Right lung (tissue), 5 donors: ENCODE data around the gene OTUB2. TPM values are rescaled to one million over a fixed set of nuclear protein-coding genes. Genes with fewer than 3 reads are reported as not detected.
A peak's percentile ranks its signal among the peaks of the same experiment; 100 is the strongest.

ENCODE experiments used
- DNase-seq, 2 donors: peaks; one replicate each; pipeline ENCODE4 v3.0.0-alpha.2; 2013
- polyA plus RNA-seq, 5 donors: library from polyadenylated mRNA; unstranded; fragments of 120-200 nt; gene quantifications; one replicate each; pipeline versions ENCODE4 v1.2.1 to v1.2.3, GENCODE V29; 2013; ENCODE audit warnings: inconsistent platforms in 1 of 5, low replicate concordance in 1 of 5; ENCODE audit not compliant: insufficient read length in 5 of 5, insufficient read depth in 1 of 5

The OTUB2 gene
- polyA plus RNA-seq, 5 donors: 3.3 to 4.3 (median 3.6) TPM

DNA sequence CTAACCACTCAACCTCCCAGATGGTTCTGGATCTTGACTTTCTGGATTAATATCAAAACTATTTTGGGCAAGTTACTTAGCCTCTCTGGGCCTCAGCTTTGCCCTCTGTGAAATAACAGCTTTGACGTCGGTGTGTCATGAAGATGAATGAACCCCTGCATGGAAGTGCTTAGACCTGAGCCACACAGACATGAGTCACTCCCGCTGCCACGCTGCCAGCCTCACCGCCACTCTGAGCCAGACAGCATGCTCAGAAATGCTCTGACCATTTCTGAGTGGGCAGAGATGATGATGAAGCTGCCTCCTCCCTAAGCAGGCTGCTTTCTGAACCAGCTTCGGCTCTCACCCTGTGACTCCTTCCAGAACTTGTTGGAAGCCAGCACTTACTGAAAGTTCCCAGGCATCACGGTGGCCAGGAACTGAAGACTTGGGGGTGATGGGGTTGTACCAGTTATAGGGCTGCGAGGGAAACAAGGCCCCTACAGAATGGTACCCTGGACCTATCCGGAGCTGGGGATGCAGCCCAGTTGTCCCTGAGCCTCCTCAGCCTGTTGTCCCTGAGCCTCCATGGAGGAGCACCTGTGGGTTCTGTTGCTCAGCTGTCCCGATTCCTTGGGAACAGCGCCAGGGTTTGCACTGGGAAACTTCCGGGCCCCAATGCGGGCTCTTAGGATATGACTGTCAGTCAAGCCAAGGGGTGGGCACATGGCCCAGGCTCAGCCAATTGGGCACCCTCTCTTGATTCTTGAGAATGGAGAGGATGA, 31.0 kb upstream of the OTUB2 start:
- no peak for DNase-seq

DNA sequence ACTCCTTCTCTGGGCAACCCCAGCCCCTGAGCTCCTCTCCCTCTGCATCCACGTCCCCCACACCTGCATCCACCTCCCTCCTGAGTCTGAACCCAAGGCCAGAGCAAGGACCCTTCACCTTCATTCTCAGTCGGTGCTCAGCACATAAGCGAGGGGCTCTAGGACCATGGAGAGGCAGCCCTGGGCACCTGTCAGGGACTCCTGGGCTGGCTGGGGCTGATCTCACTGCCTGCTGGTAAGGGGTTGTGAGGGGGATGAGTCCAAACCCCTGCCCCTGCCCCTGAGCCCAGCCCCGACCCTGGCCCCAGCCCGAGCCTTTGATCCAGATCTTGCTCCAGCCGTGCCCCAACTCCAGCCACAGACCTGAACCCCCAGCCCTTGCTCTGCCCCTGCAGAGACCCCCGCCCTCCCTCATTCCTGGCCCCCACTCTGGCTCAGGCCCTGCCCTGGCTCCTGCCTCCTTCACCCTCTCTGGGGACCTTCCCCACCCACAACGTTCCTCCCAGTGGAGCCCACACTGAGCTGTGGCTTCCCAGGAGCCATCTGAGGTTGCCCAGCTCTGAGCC, 29.9 kb upstream of the OTUB2 start:
- no peak for DNase-seq

DNA sequence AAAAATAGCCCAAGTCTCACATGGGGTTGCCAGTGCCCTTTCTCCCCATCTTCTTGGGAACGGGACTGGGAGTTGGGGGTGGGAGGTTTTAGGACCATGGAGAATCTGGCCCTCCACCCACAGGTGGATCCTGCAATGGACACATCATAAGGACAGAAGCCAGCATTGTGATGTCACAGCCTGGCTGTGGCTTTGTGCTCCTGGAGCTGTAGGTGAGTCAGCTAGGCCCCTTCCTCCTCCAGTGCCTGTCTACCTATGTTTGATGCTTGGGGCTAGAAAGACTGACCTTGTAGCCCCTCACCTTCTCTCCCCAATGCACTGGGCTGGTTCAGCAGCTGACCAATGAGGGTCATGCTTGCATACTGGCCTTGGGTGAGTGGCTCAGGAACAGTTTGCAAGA, 29.1 kb upstream of the OTUB2 start, which contains the start of gene CCDC197:
Gene CCDC197 (plus strand): TSS at position 220 of the 400 bp plus-strand sequence. CDS start 831 bp downstream, outside the sequence.
- no peak for DNase-seq

DNA sequence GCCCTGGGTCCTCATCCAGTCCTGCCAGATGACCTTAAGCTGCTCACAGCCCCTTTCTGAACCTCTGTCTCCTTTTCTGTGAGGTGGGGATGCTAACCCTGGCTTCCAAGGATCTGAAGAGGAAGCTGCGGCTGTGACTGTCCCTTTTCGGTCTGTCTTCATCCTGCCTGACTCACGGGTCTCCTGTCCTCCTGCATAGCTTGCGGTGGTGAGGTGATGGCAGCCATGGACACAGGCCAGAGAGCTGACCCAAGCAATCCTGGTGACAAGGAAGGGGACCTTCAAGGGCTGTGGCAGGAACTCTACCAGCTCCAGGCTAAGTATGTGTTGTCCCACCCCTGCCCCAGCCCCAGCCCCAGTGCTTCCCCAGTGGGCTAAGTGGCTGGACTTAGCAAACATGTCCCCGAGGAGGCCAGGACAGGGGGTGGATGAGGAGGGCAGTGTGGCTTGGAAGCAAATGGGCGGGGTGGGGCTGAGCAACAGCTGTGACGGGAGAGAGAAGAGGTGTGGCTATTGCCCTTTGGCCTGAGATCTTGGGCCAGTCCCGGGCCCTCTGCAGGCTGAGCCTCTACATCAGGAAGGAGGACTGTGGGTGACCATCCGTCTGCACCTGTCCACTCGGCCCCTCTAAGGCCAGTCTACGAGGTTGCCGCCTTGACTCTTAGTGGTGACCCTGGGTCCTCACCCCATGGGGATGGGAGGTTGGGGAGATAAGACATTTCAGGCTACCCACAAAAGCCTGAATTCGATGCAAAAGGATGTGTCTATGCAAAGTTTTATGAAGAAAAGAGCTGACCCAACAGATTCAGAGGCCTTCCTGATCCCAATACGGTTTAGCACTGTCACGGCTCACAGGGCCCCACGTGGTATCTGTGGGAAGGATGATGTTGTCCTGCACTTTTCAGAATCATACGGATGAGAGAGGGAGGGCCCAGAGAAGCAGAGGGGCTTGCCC, 27.9 kb upstream of the OTUB2 start:
- DNase-seq: no peak

DNA sequence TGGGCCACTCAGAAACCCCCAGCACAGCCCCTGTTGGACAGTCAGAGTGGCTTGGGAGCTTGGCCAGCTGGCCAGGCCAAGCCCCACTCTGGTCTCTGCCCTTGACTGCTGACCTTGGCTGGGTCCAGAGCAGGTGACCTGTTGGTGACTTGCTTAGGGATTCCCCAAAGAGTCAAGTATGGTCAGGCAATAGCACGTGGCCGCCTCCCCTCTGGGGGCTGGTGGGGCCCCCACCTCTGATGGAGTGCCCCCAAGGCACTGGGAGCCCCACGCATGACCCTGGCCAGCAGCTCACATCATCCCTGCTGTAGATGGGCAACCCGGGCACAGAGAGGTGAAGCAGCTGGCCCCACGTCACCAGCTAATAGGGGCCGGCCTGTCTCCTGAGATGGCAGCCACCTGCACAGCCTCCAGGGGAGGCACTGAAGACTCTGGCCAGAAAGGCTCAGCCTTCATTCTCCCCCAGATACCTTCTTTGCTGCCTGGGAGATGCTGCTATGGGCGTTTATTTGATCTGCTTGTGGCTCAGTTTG, 27.2 kb upstream of the OTUB2 start:
- no peak for DNase-seq

DNA sequence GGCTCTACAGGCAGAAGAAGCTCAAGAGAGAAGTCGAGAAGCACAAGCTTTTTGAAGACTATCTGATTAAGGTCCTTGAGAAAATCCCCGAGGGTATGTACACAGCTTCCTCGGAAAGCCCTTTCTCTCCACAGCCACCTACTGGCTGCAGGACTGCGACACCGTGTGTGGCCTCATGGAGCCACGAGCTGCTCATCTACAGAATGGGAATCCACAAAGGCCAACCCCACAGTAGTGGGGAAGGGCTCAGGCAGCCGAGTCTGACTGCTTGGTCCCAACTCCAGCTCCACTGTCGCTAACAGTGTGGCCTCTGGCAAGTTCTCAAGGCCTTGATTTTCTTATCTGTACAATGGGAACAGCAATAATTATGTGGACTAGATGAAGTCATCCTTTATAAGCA, 26.6 kb upstream of the OTUB2 start:
- DNase-seq: no peak

DNA sequence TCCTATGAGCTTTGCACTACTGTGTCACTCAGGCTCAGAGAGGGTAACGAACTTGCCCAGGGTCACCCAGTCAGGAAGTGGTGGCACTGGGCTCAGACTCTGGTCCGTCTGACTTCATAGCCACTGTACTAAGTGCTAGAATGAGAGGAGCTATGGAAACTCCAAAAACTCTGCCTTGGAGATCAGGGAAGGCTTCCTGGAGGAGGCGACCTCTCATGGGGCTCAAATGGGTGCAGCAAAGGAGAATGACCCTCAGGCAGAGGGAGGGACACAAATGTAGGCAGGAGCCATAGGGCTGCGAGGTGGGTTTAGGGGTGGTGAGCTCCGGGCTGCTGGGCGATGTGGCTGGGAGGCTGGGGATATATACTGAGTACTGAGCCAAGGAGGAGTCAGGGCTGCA, 25.9 kb upstream of the OTUB2 start:
- DNase-seq: no peak

DNA sequence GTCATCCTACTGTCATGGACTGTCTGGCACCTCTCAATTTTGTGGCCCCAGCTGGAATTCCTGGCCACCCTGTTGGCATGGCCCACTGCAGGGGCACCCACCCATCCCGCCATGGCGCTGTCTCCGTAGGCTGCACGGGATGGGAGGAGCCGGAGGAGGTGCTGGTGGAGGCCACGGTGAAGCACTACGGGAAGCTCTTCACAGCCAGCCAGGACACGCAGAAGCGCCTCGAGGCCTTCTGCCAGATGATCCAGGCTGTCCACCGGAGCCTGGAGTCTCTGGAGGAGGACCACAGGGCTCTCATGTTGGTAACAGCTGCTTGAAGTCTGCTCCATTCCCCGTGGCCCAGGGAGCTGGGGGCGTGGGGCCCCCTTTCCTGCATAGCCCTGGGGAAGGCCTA, 25.1 kb upstream of the OTUB2 start:
- no peak for DNase-seq

DNA sequence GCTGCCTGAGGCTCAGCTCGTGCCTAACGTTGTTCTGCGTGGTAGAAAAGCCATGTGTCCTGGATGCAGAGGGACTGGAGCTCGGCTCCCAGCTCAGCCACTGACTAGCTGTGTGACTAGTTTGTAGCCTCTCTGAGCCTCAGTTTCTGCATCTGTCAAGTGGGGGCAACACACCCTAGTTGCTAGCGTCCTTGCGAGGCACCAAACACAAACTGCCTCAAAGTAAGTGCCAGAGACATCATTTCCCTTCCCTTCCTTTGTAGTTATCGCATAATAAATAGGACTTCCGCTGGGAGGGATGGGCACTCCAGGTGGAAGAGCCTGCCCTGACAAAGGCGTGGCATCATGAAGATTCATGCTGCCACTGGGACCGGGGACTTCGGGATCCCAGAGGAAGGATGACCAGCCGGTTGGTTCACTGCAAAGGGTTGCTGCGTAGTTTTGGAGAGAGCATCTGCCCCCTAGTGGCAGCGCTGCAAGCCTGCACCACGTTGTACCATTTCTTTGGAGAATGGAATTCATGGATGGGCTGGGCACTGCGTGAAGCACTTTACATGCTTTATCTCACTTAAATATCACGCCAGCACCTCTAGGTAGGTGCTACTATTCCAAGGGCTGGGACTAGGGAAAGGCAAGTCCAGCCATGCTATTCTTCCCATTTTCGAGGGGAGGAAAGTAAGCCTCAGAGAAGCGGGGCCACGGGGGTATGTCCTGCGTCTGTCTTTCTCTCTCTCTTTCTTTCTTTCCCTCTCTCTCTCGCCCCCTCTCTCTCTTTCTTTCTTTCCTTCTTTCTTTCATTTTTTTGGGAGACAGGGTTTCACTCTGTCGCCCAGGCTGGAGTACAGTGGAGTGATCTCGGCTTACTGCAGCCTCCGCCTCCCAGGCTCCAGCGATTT, 24.4 kb upstream of the OTUB2 start:
- DNase-seq: peak; percentile 36 to 49

DNA sequence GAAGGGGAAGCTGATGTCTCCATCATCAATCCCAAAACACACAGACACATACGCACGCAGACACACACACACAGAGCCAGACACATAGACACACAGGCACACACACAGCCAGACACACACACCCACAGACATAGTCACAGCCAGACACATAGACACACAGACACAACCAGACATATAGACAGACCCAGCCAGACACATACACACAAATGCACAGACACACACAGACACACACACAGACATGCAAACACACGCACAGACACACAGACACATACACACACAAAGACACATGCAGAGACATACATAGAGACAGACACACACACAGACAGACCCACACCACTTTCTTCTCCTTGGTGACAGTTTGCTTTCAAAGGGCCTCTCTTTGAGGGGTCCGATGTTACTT, 22.7 kb upstream of the OTUB2 start:
- no peak for DNase-seq

DNA sequence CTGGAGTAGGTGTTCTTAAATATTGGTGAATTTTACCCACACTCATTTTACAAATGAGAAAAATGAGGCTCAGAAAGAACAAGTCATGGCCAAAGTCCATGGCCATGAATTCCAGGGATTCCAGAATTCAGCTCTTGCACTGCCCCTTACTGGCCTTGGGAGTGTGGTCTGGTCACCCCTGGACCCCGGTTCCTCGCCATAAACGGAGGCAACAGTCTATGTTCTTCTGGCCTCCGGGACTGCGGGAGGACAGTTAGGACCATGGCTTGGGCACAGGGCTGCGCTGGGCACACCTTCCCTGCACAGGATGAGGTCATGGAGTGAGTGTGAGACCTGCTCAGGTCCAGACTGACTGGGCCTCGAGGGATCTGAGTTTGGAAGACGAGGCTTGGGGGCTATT, 22.1 kb upstream of the OTUB2 start:
- no peak for DNase-seq

DNA sequence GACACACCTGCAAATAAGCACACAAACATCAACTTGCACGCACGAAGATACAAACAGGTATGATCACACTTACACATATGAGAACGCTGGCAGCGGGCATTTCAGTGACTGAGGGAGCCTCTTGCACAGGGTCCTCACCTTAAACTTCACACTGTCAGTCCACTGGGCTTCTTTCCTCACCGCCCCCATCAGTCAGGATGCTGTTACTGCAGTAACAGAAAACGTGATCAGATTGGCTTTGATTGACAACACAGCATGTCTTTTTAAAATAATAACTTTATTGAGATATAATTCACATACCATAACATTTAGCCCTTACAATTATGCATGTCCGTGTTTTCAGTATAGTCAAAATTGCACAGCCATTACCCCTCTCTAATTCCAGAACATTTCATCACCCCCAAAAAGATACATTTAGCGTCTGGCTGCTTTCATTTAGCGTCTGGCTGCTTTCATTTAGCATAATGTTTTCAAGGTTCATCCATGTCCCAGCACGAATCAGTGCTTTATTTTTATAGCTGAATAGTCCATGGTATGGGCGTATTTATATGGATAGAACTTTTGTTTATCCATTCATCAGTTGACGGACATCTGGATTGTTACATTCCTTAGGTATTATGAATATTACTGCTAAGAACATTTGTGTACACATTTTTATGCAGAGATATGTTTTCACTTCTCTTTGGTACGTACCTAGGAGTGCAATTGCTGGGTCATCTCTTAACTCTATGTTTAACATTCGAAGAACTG, 20.6 kb upstream of the OTUB2 start:
- no peak for DNase-seq

DNA sequence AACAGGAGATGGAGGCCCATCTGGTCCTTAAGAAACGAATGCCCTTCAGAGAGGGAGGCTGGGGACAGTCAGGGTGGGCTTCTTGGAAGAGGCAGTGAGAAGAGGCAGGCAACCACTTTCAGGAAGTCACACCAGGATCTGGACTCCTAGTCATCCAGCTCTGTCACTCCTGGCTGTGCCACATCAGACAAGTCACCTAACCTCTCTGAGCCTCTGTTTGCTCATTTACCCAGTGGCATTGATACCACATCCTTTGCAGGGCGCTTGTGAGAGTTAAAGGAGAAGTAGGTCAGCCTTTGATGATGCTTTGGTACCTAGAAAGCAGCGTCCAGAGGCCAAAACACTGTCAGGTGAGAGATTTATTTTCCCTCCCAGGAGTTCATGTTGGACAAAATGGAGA, 17.9 kb upstream of the OTUB2 start:
- DNase-seq: no peak

DNA sequence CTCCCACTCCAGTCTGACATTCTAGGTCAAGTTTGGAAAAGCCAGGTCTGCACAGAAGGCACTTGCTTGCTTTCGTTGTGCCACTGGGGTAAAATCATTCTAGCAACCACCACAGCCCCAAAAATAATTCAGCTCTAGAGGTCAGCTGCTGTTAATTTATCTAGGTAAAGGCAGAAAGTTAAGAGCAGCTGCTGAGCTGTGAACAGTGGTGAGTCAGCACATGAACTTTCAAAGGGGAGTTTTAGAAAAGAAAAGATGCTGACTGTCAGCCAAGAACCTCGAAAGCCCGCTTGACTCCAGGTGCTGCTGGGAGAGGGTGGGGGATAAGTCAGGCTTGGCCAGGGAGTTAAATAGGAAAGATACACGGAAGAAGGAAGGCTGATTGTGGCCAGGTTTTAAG, 16.4 kb upstream of the OTUB2 start:
- no peak for DNase-seq

DNA sequence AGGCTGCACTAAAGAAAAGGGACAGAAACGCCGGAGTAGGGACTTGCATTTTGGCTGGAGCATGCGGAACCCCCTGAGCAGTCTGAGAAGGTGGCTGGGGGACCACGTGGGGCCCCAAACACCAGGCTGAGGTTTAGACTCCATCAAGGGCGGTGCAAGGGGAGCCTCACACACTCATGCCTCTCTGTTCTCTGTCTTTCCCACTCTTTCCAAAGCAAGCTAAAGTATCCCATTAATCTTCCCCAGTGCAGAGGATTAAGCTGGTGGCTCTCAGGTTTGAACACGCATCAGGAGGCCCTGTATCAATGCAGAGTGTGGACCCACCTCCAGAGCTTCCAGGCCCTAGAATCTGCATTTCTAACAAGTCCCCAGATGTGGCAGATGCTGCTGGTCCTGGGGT, 15.5 kb upstream of the OTUB2 start:
- no peak for DNase-seq

DNA sequence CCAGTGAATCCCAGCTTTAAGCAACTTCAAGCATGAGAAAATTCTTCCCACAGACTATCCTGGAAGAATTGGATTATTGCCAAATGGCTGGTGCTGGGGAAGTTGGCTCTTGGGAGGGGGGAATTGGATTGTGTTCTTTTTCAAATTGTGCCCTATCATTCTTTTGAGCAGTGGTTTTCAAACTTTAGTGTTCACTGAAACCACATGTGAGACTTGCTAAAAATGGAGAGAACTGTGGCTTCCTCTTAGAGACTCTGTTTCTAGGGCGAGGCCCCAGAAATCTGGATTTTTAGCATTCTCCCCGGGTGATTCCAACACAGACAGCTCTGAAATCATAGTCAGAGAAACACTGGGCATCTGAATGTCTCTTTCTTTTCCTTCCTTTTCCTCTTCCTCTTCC, 14.3 kb upstream of the OTUB2 start:
- DNase-seq: no peak

DNA sequence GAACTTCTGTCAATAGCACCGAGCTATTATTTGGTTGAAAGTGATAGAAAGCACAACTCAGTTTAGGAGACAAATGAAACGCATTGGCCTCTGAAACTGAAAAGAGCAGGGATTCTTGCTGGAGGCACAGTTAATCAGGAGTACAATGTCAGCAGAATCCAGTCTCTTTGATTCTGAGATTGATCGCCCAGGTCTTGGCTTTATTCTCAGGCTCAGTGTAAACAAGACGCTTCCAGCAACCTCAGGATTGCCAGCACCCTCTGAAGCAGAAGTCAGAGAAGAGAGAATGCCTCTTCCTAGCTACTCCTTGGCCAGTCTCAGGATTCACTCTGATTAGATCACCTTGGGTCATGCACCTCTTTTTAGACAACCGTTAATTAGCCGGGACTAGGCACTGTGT, 11.8 kb upstream of the OTUB2 start:
- DNase-seq: no peak

DNA sequence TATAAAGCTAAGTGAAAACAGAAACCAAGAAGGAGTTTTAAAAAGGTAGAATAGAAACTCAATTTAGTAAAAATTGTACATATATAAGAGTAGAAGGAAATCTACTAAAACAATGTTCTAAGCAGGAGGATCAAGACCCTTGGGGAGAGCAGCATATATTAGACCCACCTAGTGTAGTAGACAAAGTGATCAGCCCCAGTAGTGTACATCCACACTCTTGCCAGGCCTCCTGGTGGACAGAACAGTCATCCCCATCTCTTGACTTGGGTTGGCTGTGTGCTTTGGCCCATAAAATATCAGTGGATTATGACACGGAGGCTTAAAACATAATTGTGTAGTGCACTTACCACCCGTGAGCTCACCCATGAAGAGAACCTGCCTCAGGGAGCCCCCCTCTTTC, 10.9 kb upstream of the OTUB2 start:
- no peak for DNase-seq

DNA sequence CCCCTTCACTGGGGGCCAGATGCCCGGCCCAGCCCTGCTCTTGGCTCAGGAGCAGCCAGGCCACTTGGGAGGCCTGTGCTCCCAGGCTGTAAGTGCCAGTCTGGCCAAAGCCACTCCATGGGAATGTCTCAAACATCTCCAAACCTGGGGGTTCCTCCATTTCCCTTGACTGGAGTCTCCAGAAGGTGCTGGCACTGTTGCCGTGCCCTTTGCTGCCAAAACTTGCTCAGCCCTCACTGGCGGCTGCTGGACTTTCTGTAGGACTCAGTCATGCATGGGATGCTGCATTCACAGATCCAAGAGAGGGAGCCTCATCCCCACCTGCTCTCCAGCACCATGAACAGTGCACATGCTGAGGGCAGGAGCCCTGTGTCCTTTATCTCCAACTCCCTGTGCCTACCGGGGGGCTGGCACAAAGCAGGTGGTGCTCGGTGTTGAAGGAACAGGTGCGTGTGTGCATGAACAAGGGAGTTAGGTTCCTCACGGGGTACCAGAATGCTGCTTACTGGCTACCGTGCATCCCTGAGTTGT, 9.6 kb upstream of the OTUB2 start:
- no peak for DNase-seq

DNA sequence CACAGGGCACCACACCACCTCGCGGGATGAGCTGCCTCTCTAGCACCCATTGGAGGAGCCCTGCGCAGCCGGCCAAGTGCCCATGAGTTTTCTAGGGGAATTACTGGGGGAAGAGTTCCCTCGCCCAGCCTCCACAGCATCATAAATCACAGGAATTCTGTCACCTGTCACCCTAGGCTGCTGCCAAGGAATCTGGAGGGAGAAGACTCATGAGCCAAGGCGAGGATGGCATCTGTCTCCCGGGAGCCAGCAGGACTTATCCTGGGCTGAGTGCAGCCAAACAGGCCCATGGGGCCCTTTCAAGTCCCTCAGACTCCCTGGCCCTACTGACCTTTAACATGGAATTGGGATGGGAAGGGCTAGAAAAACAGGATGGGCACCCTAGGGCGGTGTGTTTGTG, 7.8 kb upstream of the OTUB2 start:
- DNase-seq: no peak
